ENCODE measurements around the gene KCNAB3. TPM values are rescaled to one million over a fixed set of nuclear protein-coding genes. Genes with fewer than 3 reads are reported as not detected.
A peak's percentile ranks its signal among the peaks of the same experiment; 100 is the strongest.

Gene KCNAB3
- total RNA-seq = 10 to 100 TPM in 1 of 2 donors, 1 to 10 TPM in 1; 8.9 to 14.6 TPM

DNA sequence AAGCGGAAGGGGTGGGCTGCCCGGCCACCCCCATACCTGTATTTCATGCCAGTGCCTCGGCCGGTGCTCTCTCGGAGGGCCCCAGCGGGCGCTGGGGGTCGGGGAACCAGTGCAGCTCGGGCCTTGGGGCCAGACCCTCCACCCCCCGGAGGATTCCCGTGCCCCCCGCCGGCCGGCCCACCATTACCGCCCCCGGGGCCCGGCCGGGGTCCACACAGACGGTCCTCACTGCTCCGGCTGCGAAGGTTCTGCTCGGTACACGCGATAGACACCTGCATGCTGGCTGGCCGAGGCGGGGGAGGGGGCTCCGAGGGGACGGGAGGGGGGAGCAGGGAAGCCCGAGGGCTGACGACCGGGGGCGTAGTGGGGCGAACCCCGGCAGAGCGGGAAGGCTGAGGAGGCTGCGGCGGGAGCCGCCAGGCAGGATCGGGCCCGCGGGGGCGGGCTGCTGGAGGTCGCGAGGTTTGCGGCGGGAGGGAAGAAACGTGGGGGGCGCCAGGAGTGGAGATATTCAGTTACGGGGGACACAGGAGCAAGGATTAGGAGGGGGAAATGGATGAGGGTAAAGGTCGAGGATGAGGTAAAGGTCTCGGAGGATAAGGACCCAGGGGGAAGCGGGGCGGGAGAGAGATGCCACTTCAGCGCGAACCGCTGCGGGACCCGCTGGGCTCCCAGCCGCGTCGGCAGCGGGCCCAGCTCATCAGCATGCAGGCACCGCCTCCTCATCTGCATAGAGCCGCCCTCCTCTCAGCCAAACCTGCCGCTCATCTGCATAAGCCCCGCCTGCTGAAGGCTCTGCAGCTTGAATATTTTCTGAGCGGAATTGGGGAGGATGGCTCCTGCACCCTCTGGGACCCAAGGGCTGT is at the start of gene KCNAB3:
Gene KCNAB3 (minus strand): TSS at position 699 of the 866 bp plus-strand sequence. CDS start 421 bp downstream, at position 278.
- Mint-ChIP-seq H3K27ac (peak within 1 kb of the TSS in 1 of 2 donors; percentile 83), H3K36me3 (no peaks in the 10 kb centered on the region), H3K27me3 (no peaks in the 10 kb centered on the region), H3K4me3 (peak within 1 kb of the TSS; percentile 96), H3K4me1 (ENCODE audit: low read depth in 2 of 2) (peaks cover 34 to 42% of the 10 kb centered on the region in 2 donors), H3K9me3 (no peaks in the 10 kb centered on the region)
- DNase-seq (ENCODE audit: low spot score) (no peak), ATAC-seq (no peak)

DNA sequence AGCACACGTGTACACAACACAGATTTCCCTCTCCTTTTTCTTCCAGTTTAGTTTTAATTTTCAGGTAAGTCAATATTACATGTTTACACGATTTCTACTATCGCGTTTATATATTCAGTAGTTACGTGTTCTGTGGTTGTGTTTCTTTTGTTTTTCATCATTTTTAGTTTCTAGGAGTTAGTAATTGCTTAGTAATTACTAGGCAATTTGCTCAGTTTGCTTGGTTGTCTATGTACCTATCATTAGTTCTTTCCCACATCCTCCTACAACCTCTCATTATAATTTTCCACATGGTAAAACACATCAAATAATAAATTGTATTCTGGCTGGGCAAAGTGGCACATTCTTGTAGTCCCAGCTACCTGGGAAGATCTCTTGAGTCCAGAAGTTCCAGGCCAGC is 48.1 kb upstream of the KCNAB3 start:
- peaks cover 5 to 23% of the 10 kb centered on the region in 2 donors for H3K27me3 Mint-ChIP-seq
- DNase-seq (ENCODE audit: low spot score) (no peak), ATAC-seq (no peak)
- peaks cover 4% of the 10 kb centered on the region for H3K9me3 Mint-ChIP-seq
- H3K27ac Mint-ChIP-seq = no peak overlapping the region
- no peak overlapping the region for H3K4me3 Mint-ChIP-seq
- H3K4me1 Mint-ChIP-seq (ENCODE audit: low read depth in 2 of 2) = no peaks in the 10 kb centered on the region
- peaks cover 12% of the 10 kb centered on the region for H3K36me3 Mint-ChIP-seq

DNA sequence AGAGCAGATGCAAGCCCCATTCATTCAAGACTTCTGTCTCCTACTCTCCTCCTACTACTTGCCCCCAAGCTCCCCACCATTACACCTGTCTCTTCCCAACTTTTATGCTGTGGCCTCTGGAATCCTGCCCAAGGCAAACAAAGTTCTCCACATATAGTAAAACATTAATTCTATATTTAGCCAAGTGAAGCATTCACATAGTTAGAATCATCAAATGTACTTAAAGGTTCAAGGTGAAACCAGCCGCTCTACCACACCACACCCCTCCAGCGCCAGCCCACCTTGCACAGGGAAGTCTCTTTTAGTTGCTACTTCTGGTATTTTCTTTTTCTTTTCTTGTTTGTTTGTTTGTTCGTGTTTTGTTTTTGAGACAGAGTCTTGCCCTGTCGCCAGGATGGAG is 47.4 kb upstream of the KCNAB3 start:
- ATAC-seq = no peak
- DNase-seq (ENCODE audit: low spot score) = no peak
- Mint-ChIP-seq H3K27ac (no peak overlapping the region), H3K4me3 (no peak overlapping the region), H3K9me3 (peaks cover 4% of the 10 kb centered on the region), H3K4me1 (ENCODE audit: low read depth in 2 of 2) (no peaks in the 10 kb centered on the region), H3K27me3 (peaks cover 5 to 23% of the 10 kb centered on the region in 2 donors), H3K36me3 (peaks cover 12% of the 10 kb centered on the region)

DNA sequence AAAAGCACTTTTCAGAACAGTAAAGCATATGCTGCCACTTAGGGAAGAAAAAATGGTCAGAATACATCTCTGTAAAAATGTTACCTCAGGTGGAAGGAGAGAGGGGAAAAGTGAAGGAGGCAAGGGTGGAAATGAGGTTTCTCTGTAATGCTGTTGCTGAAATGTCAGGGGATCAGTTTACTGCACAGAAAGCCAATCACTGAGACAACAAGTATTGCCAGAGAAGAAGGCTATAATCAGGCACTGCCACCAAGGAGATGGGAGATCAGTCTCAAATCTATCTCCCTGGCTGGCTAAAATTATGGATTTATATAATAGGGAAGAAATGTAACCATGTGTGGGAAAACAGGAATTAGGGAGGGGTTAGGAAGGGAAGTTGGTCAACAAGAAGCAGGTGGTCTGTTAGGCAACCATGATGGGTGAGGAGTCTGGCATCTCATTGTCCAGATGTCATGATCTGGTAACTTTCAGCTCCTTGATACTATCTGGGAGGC is 45.0 kb upstream of the KCNAB3 start:
- H3K27ac Mint-ChIP-seq = no peak overlapping the region
- peaks cover 12% of the 10 kb centered on the region for H3K36me3 Mint-ChIP-seq
- H3K27me3 Mint-ChIP-seq = peaks cover 7 to 31% of the 10 kb centered on the region in 2 donors
- H3K4me1 Mint-ChIP-seq (ENCODE audit: low read depth in 2 of 2) = no peaks in the 10 kb centered on the region
- DNase-seq (ENCODE audit: low spot score) (no peak), ATAC-seq (no peak)
- no peak overlapping the region for H3K4me3 Mint-ChIP-seq
- peaks cover 4% of the 10 kb centered on the region for H3K9me3 Mint-ChIP-seq

DNA sequence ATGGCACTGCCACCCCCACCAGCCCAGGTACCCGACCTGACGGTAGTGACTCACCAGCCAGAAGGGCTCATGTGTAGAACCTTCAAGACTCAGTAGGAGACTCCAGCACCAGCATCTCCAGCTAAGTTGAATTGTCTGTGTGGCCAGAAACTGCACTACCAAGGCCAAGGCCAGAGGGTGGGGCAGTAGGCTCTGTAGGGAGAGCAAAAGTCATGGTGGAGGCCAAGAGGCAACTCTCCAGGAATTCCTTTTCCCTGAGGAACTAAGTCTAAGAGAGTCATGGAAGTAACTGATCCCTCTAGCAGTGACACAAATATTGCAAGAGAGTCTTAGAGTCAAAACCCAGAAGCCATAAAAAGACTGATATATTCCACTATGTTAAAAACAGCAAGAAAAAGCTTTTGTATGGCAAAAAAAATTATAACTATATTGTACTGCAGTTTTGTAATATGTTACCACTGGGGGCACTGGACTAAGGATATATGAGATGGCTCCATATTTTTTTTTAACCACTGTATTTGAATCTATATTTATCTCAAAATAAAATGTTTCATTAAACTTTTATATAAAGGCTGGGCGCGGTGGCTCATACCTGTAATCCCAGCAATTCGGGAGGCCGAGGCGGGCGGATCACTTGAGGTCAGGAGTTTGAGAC is 42.6 kb upstream of the KCNAB3 start:
- Mint-ChIP-seq H3K27me3 (peaks cover 5 to 23% of the 10 kb centered on the region in 2 donors), H3K9me3 (peaks cover 4% of the 10 kb centered on the region), H3K4me1 (ENCODE audit: low read depth in 2 of 2) (no peaks in the 10 kb centered on the region), H3K4me3 (no peak overlapping the region), H3K27ac (no peak overlapping the region), H3K36me3 (peaks cover 12% of the 10 kb centered on the region)
- ATAC-seq (no peak), DNase-seq (ENCODE audit: low spot score) (no peak)

DNA sequence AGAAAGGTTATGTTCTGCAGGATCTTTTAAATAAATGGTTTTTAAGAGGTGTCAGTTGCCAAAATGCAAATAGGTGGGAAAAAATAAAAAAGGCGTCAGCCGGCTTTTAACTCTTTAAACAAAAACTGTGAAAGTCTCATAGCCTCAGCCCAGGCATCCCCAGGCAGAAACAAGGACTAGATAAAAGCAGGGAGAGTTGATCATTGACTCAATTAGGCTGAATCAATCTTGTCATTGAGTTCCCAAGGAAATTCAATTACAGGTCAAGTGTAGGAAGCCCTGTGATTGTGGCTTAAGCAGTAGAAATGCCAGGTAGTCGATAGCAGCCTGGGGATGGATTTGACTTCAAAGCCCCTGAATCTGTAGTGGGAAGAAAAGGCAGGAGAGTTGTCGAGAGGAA is 42.0 kb upstream of the KCNAB3 start:
- Mint-ChIP-seq H3K4me3 (no peak overlapping the region), H3K9me3 (peaks cover 4% of the 10 kb centered on the region), H3K36me3 (peaks cover 12% of the 10 kb centered on the region), H3K27ac (no peak overlapping the region), H3K4me1 (ENCODE audit: low read depth in 2 of 2) (no peaks in the 10 kb centered on the region), H3K27me3 (peaks cover 5 to 17% of the 10 kb centered on the region in 2 donors)
- DNase-seq (ENCODE audit: low spot score) = no peak
- ATAC-seq = no peak

DNA sequence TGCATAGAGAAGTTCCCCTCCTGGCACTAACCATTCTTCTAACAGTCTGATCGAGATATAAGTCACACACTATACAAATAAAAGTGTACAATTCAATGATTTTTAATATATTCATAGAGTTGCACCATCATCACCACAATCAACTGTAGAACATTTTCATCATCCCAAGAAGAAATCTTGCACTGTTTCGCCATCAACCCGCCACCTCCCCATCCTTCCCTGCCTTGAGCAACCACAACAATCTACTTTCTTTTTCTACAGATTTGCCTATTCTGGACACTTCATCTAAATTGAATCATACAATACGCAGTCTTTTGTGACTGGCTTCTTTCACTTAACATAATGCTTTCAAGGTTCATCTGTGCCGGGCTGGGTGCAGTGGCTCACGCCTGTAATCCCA is 39.8 kb upstream of the KCNAB3 start:
- Mint-ChIP-seq H3K27ac (no peak overlapping the region), H3K4me3 (no peak overlapping the region)

DNA sequence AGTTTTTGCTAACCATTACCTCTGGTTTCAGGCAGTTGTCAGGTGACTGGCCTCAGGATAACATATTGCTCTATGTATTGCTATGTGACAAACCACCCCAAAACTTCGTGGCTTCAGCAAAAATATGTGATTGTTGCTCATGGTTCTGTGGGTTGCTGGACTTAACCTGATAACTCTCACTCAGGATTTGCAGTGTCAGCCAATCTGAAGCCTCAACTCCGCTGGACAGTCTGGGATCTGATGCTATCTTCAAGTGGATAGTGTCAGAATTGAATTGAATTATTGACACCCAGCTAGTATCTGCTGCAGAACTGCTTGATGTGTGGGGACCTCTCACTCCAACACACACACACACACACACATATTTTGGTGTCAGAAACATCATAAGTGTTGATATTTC is 38.1 kb upstream of the KCNAB3 start:
- no peak for ATAC-seq
- Mint-ChIP-seq H3K27ac (no peak overlapping the region), H3K36me3 (no peaks in the 10 kb centered on the region), H3K9me3 (no peaks in the 10 kb centered on the region), H3K4me3 (no peak overlapping the region), H3K4me1 (ENCODE audit: low read depth in 2 of 2) (no peaks in the 10 kb centered on the region), H3K27me3 (peaks cover 2 to 7% of the 10 kb centered on the region in 2 donors)
- DNase-seq (ENCODE audit: low spot score) = no peak

More for the DNA sequence above, 39.8 kb upstream of the KCNAB3 start:
- Mint-ChIP-seq H3K27me3 (peaks cover 2 to 12% of the 10 kb centered on the region in 2 donors), H3K36me3 (peaks cover 3% of the 10 kb centered on the region), H3K4me1 (ENCODE audit: low read depth in 2 of 2) (no peaks in the 10 kb centered on the region), H3K9me3 (peaks cover 2% of the 10 kb centered on the region)
- DNase-seq (ENCODE audit: low spot score) = no peak
- peak; percentile 56 to 60 for ATAC-seq

DNA sequence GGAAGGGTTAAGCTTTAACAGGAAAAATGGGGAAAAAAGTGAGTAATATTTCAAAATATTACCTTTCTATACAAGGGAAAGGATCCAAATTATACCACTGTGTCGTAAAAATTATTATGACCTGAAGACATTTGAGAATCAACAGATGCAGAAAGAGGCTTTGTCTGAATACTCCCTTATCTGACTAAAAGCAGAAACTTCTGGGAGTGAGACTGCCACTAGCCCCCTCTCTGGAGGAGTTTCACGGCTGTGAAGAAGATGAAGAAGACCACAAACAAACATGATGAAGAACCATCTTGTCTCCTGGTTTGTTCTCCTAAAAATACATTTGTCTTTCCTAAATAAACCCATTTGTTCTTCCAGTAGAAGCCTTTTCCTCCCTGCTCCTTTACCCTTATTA is 31.8 kb upstream of the KCNAB3 start:
- Mint-ChIP-seq H3K9me3 (no peaks in the 10 kb centered on the region), H3K27me3 (peaks cover 2 to 8% of the 10 kb centered on the region in 2 donors), H3K4me3 (no peak overlapping the region), H3K27ac (no peak overlapping the region), H3K36me3 (no peaks in the 10 kb centered on the region), H3K4me1 (ENCODE audit: low read depth in 2 of 2) (peaks cover 0 to 4% of the 10 kb centered on the region in 2 donors)
- DNase-seq (ENCODE audit: low spot score) (no peak), ATAC-seq (no peak)

DNA sequence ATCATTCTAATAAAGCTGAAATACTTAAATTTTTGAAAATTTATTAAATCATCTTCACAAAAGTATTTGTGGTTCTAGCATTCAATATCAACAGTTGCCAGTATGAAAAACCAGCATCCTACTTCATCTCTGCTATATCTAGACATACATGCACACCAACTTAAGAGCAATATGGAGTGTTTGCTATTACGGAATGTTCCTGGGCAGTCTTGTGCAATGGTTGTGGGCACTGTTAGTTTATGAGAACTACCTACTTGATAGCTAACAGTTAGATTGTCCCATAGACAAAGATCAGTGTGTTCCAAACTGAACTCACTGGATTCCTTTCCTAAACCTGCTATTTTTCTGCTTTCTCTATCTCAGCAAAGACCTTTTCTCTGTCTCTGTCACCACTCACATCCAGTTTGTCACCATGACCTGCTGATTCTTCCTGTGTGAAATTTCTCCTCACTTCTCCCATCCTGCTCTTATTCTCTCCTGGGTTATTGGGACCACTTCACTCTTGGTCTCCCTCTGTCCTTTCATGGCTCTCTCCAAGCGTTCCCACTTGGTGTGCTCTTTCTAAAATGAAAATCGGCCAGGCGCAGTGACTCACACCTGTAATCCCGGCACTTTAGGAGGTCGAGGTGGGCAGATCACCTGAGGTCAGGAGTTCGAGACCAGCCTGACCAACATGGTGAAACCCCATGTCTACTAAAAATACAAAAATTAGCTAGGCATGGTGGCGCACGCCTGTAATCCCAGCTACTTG is 30.0 kb upstream of the KCNAB3 start:
- ATAC-seq (no peak), DNase-seq (ENCODE audit: low spot score) (no peak)
- Mint-ChIP-seq H3K27ac (peak overlapping the region in 1 of 2 donors; percentile 17), H3K36me3 (no peaks in the 10 kb centered on the region), H3K4me3 (no peak overlapping the region), H3K4me1 (ENCODE audit: low read depth in 2 of 2) (peaks cover 0 to 4% of the 10 kb centered on the region in 2 donors), H3K9me3 (no peaks in the 10 kb centered on the region), H3K27me3 (peaks cover 2 to 8% of the 10 kb centered on the region in 2 donors)

DNA sequence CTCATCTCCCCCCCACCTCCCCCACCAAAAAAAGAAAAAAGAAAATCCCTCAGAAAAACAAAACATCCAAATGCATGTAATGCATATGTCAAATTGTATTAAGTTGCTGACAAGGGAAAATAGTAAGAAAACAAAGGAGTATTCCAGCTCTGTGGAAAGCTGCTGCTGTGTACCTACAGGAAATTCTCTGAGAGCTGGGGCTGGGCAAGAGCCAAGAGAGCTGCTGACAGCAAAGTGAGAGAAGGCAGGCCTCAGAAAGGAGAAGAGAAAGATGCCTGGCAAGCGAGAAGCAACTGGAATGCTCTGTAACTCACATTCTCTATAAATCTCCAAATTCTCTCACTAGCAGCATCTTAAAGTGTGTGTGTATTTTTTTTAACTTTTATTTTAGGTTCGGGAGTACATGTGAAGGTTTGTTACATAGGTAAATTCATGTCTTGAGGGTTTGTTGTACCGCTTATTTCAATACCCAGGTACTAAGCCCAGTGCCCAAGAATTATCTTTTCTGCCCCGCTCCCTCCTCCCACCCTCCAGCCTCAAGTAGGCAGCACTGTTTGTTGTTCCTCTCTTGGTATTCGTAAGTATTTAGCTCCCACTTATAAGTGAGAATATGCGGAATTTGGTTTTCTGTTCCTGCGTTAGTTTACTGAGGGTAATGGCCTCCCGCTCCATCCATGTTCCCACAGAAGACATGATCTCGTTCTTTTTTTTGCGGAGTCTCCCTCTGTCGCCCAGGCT is 26.7 kb upstream of the KCNAB3 start:
- Mint-ChIP-seq H3K27me3 (peaks cover under 1 to 2% of the 10 kb centered on the region in 2 donors), H3K4me1 (ENCODE audit: low read depth in 2 of 2) (peaks cover 2 to 8% of the 10 kb centered on the region in 2 donors), H3K36me3 (no peaks in the 10 kb centered on the region), H3K9me3 (no peaks in the 10 kb centered on the region), H3K4me3 (no peak overlapping the region), H3K27ac (no peak overlapping the region)
- DNase-seq (ENCODE audit: low spot score) (no peak), ATAC-seq (no peak)

DNA sequence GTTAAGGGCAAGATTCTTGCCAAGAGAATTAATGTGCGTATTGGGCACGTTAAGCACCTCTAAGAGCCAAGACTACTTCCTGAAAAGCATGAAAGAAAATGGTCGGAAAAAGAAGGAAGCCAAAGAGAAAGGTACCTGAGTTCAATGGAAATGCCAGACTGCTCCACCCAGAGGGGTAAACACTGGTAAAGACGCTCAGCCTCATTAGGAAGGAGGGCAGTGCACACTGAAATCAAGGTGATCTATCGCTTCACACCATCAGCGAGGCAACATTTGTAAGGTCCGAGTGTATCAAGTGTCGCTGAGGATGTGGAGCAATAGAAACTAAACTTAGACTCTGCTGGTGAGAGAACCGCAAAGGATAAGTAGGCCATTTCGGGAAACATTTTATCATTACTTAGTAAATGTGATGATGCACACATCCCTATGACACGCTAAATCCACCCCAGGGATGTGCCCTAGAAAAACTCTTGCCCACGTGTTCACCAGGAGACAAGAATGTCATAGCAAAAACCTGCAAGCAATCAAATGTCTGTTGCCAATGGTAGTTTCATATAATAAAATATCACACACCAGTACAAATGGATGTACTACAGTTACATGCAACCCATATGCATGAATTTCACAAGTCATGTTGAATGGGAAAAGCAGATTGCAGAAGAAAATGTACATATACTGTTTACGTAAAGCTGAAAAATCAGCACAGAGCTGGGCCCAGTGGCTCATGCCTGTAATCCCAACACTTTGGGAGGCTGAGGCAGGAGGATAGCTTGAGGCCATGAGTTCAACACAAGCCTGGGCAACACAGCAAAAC is 26.0 kb upstream of the KCNAB3 start:
- no peak overlapping the region for H3K4me3 Mint-ChIP-seq
- DNase-seq (ENCODE audit: low spot score) = no peak
- peaks cover 4 to 11% of the 10 kb centered on the region in 2 donors for H3K4me1 Mint-ChIP-seq (ENCODE audit: low read depth in 2 of 2)
- peaks cover 0 to 2% of the 10 kb centered on the region in 2 donors for H3K27me3 Mint-ChIP-seq
- H3K9me3 Mint-ChIP-seq = no peaks in the 10 kb centered on the region
- H3K36me3 Mint-ChIP-seq = no peaks in the 10 kb centered on the region
- H3K27ac Mint-ChIP-seq = no peak overlapping the region
- ATAC-seq = no peak
